GOT3 (cell line): Measurements from ENCODE around the gene SLC22A8.
A peak's percentile ranks its signal among the peaks of the same experiment; 100 is the strongest.
"Not testable (repeated sequence)": the region's sequence is repeated elsewhere in the genome, so short reads cannot be mapped to it uniquely, and the experiment has no call there.

Experiments
- DNase-seq: peaks from one replicate; lab custom pipeline; 2025; ENCODE audit warnings: mixed read lengths; lab: John Stamatoyannopoulos, UW

Gene SLC22A8

GRCh38 chr11:63015521-63016215 lies at the start of gene SLC22A8:
SLC22A8 (minus strand) TSS chr11:63015841; CDS start chr11:63014958, 883 bp downstream.
- DNase-seq: no peak

DNA sequence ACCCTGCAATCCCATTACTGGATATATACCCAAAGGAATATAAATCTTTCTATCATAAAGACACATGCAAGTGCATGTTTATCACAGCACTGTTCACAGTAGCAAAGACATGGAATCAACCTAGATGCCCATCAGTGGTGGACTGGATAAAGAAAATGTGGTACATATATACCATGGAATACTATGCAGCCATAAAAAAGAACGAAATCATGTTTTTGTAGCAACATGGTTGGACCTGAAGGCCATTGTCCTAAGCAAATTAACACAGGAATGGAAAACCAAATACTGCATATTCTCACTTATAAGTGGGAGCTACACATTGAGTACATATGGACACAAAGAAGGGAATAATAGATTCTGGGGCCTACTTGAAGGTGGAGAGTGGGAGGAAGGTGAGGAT lies 30.6 kb upstream of the SLC22A8 start:
- DNase-seq: not testable (repeated sequence)

DNA sequence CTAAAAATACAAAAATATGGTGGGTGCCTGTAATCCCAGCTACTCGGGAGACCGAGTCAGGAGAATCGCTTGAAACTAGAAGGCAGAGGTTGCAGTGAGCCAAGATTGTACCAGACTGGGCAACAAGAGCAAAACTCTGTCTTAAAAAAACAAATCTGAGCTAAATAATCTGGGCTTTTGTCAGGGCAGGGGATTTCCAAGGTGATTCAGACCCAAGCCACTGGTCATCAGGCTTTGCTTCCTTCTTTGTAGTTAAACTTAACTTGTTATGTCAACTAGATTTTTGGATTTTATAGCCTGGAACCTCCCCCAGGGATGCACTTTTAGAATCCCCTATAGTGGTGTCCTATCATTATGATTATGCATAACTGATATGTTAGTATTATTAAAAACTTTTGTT lies 27.0 kb upstream of the SLC22A8 start:
- no peak for DNase-seq

DNA sequence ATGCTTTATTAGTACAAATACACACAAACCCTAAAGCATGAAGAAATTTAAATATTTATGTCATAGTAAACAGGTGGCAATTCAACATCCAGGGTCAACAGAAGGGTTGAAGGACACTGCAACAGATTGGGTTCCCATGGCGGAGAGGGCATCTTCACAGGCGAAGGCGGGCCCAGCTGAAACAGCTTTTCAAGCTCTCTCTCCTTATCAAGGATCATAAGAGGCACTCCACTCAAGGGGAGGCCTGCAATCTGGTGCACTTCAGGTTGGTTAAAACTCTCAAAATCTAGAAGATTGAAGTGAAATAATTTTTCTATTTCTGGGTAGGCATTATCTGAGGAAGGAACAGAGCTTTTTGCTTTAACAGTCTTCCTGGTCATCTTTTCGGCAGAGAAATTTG lies 16.8 kb upstream of the SLC22A8 start:
- DNase-seq: no peak

GRCh38 chr11:63023841-63024648 lies 8.4 kb upstream of the SLC22A8 start:
- DNase-seq: peak; percentile 56

- DNase-seq: no peak
These were observed 7.7 kb upstream of the SLC22A8 start for GRCh38 chr11:63023222-63023814.

GRCh38 chr11:63022441-63022840 lies 6.8 kb upstream of the SLC22A8 start:
- no peak for DNase-seq

GRCh38 chr11:63020671-63021291 lies 5.1 kb upstream of the SLC22A8 start:
- DNase-seq: no peak

DNA sequence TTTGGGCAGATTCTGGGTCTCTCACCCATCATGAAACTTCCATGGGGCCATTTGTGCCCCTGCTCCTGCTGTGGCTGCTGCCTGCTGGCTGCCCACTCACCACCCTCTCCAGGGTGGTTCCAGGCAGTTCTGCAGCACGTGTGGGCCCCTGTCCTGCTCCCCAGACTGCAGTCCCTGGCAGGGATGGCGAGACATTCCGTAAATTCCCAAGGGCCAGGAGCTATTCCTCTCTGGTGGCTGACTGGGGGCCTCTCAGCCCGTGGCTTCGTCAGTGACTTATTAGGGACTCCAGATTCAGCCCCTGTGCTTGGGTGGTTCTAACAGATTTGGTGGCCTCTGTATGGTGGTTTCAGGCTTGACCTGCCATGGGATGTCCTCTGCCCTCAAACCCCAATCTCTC lies 3.9 kb upstream of the SLC22A8 start:
- DNase-seq: no peak

DNA sequence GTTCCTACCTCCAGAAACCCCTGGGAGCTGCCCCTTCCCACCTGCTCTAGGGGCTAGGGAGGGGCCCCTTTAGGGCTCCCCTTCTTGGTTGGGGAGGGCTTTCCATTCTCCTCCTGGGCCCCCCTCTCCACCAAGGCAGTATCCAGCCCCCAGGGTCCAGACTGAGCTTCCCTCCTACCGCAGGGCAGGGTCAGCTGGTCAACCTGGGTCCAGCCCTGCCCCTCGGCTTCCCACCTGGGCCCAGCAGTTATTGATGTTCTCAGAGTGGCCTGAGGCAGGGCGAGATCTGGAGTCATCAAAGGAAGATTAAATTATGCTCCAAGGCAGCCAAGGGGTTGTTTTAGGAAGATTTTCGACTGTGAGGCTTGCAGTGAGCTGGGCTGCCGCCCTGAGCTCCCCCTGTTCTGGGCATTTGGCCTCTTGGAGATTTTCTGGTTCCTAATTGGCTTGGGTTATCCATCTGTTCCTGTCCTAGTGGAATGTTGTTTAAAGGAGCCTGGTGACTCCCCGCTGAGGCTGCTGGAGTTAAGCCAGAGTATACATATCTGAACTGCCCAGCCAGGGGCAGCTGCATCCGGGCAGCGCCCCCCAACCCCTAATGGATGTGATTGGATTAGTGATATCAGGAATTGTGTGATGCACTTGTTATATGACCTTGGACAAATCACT lies 1.8 kb upstream of the SLC22A8 start:
- DNase-seq: no peak

DNA sequence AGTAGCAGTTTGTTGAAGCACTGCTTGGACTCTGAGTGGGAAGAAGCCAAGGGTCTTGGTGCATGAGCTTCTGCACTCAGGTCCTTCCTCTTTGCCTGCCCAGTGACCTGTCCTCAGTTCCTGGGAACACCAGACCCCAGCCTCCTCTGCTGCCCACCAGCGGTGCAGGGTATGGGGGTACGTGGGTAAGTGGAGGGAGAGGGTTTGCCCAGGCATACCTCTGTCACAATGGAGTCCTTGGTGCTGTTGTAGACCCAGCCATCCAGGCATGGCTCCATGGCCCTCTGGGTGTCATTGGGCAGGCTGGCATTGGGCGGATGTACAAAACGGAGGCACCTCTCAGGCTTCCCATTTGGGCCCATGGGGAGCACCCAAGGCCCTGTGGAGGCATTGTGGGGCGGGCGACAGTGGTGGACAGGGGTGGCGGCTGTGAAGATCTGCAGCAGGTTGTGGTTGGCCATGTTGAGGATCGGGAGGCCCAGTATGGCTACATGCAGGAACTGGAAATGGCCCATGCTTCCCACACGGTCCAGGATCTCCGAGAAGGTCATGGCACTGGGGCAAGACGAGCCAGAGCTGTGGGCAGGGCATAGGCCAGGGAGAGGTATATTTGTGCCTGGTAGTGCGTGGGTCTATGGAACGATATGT lies 1.1 kb downstream of the SLC22A8 start:
- DNase-seq: no peak

DNA sequence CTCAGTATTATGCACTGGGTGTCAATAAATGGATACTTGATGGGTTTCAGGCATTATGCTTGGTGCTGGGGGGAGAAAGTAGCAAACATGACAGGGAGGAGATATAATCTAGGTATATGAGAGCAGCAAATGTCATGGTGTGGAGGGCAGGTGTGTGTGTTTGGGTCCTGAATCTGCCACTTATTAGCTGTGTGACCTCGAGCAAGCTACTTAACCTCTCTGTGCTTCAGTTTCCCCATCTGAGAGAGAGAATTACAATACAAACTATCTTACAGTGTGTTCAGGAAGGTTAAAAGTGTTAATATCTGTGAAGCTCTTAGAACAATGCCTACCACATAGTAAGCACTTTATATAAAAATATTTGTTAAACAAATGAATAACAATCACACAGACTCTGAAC lies 2.8 kb downstream of the SLC22A8 start:
- DNase-seq: no peak

- DNase-seq: no peak
These were observed 3.2 kb downstream of the SLC22A8 start for GRCh38 chr11:63012430-63012829.

DNA sequence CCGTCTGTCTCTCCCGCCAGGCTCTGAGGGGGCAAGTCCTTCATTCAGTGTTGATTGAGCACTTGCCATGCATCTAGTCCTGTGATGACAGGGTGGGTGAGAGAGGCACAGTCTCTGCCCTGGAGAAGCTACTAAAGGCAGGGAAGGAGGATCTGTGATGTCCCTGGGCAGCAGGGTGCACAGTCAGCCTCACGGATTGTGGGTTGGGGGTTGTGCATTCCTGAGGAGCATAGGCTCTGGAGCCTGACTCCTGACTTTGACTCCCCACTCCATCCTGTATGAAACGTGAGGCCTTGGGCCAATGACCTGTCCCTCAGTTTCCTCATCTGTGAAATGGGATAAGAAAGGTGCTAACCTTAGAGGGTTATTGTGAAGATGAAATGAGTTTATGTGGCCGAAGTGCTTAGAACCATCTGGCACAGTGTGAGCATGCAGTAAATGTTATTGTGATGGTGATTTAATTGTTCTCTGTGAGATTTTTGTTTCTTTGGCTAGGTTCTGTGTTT lies 4.7 kb downstream of the SLC22A8 start:
- no peak for DNase-seq

- no peak for DNase-seq
These were observed 7.7 kb downstream of the SLC22A8 start for GRCh38 chr11:63007920-63008319.

- DNase-seq: no peak
These were observed 14.2 kb downstream of the SLC22A8 start for GRCh38 chr11:63001456-63001855.

DNA sequence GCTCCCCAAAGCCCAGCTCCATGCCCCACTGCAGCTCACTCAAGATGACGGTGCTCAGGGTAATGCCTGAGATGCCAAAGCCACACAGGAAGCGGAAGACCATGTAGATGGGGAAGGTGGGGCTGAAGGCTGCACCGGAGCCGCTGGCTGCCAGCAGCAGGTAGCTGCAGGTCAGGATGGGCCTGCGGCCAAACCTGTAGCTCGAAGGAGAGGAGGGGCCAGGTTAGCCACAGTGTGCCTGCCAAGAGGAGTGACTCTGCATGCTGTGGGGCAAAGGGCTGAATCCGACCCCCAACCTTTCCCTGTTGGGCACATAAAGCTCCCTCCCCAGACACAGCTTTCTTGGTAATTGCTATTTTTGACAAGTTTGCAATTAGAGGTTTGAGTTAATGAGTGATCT lies 16.0 kb downstream of the SLC22A8 start:
- no peak for DNase-seq

GRCh38 chr11:62999156-62999555 lies 16.5 kb downstream of the SLC22A8 start:
- DNase-seq: no peak

- no peak for DNase-seq
These were observed 19.4 kb downstream of the SLC22A8 start for GRCh38 chr11:62996271-62996670.

DNA sequence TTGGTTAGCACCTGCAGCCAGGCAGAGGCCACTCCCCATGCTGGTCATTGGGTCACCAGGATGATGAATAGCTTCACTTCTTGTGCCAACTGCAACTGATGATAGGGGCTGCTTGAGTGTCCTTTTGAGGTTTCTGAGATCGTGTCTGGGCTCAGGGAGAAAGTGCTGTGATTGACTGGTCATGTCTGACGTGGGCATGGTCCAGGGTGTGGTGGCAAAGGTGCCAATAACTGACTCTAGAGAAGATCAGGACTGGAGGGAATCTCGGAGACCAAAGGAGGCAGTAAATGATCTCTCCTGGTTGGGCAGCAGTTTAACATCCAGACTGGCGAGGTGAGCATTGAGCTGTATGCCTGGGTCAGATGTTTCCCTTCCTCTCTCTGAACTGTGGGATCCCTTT lies 20.9 kb downstream of the SLC22A8 start:
- no peak for DNase-seq

DNA sequence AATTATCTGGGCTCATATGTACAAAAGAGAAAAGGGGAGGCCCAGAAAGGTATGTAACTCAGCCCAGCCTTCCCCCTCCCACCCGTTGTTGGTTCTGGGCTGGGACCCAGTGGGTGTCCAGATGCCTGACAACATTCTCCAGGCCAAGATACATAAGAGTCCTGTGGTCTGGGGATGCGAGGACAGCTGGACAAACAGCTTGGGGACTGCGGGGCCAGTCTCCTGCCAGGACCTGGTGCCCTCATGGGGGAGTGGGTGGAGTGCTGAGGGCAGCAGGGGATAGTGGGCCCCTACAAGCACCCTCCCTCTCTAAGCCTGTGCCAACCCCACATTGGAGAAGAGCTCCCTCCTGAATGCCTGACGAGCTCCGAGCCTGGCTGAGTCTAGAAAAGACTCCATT lies 27.4 kb downstream of the SLC22A8 start:
- DNase-seq: no peak
